HepG2 (cell line): ENCODE data around the gene PRR36. TPM values are rescaled to one million over a fixed set of nuclear protein-coding genes. Genes with fewer than 3 reads are reported as not detected.

Source experiments
- AGO2 ChIP-seq: fragments of 200-400 bp; formaldehyde crosslinking; optimal IDR thresholded peaks from 2 replicates; pipeline ENCODE3; 2017; ENCODE audit warnings: mild to moderate bottlenecking, low read depth, low read length, moderate library complexity
- ETV6 ChIP-seq: sonication (generic); formaldehyde crosslinking; conservative IDR thresholded peaks from 2 replicates; pipeline ENCODE4 v1.4.0; 2020; ENCODE audit warnings: missing genetic modification reagents
- HOXA9 ChIP-seq: sonication (generic); formaldehyde crosslinking; IDR thresholded peaks from 2 replicates; pipeline ENCODE4 v1.8.1; 2022; ENCODE audit warnings: missing genetic modification reagents, mild to moderate bottlenecking, moderate library complexity, borderline replicate concordance
- NBN ChIP-seq: fragments of 450-650 bp; conservative IDR thresholded peaks from 2 replicates; pipeline ENCODE4 v1.6.1; 2017
- PHF20 ChIP-seq: sonication (generic); formaldehyde crosslinking; IDR thresholded peaks from 2 replicates; pipeline ENCODE4 v1.5.0; 2020; ENCODE audit warnings: mild to moderate bottlenecking, missing genetic modification reagents
- SAP130 ChIP-seq: IDR thresholded peaks from 2 replicates; pipeline ENCODE4 v1.6.1; 2016; ENCODE audit warnings: low read depth
- SKI ChIP-seq: fragments of 450-650 bp; IDR thresholded peaks from one replicate; pipeline ENCODE4 v1.6.1; 2018; ENCODE audit warnings: mild to moderate bottlenecking; ENCODE audit not compliant: partially characterized antibody
- ZNF737 ChIP-seq: sonication (generic); formaldehyde crosslinking; IDR thresholded peaks from 2 replicates; pipeline ENCODE4 v1.5.0; 2020; ENCODE audit warnings: missing genetic modification reagents, mild to moderate bottlenecking, borderline replicate concordance
- polyA plus RNA-seq, 8 experiments: library from polyadenylated mRNA; depleted of rRNA in 3 of 8; stranded (reverse) in 7 of 8; unstranded in 1 of 8; fragments of >200 nt; fragmentation: Illumina TruSeq in 4 of 8; extraction: Trizol in 4 of 8; gene quantifications; 2 replicates each; pipeline versions ENCODE4 v1.2.1 to v1.2.3, GENCODE V29; 2011 to 2016; ENCODE audit warnings: low read depth in 4 of 8, missing spikeins in 1 of 8, mixed read lengths in 1 of 8; ENCODE audit not compliant: insufficient read depth in 1 of 8
- total RNA-seq, 5 experiments: library from RNA; depleted of rRNA; stranded (reverse); fragments of >200 nt; fragmentation: Illumina TruSeq; extraction: Trizol; gene quantifications; 2 replicates each; pipeline ENCODE4 v1.2.3, GENCODE V29; 2016; ENCODE audit warnings: low read depth in 1 of 5
- TF ChIP-seq, protein P1 (sequence below): sonication (generic); formaldehyde crosslinking; IDR thresholded peaks from 2 replicates; pipeline ENCODE4 v1.5.0; 2020; ENCODE audit warnings: mild to moderate bottlenecking, missing genetic modification reagents
- TF ChIP-seq, protein P2 (sequence below): sonication (generic); formaldehyde crosslinking; IDR thresholded peaks from 2 replicates; pipeline ENCODE4 v1.8.0; 2022; ENCODE audit warnings: mild to moderate bottlenecking, missing genetic modification reagents; ENCODE audit not compliant: insufficient replicate concordance
- TF ChIP-seq, protein P3 (sequence below): sonication (generic); formaldehyde crosslinking; IDR thresholded peaks from 2 replicates; pipeline ENCODE4 v1.5.1; 2020; ENCODE audit warnings: mild to moderate bottlenecking, missing genetic modification reagents, moderate library complexity
- TF ChIP-seq, protein P4 (sequence below): sonication (generic); formaldehyde crosslinking; IDR thresholded peaks from 2 replicates; pipeline ENCODE4 v1.4.0; 2020; ENCODE audit warnings: missing genetic modification reagents
- TF ChIP-seq, protein P5 (sequence below): sonication (generic); formaldehyde crosslinking; conservative IDR thresholded peaks from 2 replicates; pipeline ENCODE4 v1.8.1; 2023; ENCODE audit warnings: missing genetic modification reagents
- TF ChIP-seq, protein P6 (sequence below): IDR thresholded peaks from 2 replicates; pipeline ENCODE4 v1.6.1; 2016; ENCODE audit warnings: missing compliant biosample characterization, missing genetic modification reagents, borderline replicate concordance

Gene PRR36
- total and polyA plus RNA-seq, 2 of the 13 experiments (the other 11 are each of a cell fraction or from before 2014, with no cell fraction given) = 0.07 to 0.17 TPM

DNA sequence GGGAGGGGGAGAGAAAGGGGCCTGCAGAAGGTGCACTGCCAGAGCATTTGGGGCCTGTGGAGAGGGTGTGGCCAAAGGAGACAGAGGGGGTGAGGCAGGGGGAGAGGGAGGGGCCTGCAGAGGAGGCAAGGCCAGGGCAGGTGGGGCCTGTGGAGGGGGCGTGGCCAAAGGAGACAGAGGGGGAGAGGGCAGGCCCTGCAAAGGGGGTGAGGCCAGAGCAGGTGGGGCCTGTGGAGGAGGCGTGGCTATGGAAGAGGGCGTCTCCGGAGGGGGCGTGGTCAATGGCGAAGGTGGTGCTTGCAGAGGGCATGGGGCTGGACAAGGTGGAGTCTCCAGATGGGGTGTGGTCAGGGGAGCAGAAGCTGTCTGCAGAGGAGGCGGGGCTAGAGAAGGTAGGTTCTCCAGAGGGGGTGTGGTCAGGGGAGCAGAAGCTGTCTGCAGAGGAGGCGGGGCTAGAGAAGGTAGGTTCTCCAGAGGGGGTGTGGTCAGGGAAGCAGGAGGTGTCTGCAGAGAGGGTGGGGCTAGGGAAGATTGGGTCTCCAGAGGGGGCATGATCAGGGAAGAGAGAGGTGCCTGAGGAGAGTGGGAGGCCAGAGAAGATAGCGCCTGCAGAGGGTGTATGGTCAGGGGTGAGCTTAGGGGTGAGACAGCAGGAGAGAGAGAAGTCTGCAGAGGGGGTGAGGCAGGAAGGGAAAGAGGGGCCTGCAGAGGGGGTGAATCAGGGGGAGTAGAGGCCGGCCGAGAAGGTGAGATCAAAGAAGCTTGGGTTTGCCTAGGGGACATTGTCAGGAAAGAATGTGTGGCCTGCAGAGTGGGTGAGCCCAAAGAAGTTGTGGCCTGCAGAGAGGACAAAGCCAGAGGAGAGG lies 3.4 kb downstream of the PRR36 start (continued):
- TF ChIP-seq ZNF737 (CRISPR knock-in tag) = no peak
- TF ChIP-seq NBN = no peak
- TF ChIP-seq, protein P1, sequence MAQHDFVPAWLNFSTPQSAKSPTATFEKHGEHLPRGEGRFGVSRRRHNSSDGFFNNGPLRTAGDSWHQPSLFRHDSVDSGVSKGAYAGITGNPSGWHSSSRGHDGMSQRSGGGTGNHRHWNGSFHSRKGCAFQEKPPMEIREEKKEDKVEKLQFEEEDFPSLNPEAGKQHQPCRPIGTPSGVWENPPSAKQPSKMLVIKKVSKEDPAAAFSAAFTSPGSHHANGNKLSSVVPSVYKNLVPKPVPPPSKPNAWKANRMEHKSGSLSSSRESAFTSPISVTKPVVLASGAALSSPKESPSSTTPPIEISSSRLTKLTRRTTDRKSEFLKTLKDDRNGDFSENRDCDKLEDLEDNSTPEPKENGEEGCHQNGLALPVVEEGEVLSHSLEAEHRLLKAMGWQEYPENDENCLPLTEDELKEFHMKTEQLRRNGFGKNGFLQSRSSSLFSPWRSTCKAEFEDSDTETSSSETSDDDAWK = no peak
- TF ChIP-seq, protein P2, sequence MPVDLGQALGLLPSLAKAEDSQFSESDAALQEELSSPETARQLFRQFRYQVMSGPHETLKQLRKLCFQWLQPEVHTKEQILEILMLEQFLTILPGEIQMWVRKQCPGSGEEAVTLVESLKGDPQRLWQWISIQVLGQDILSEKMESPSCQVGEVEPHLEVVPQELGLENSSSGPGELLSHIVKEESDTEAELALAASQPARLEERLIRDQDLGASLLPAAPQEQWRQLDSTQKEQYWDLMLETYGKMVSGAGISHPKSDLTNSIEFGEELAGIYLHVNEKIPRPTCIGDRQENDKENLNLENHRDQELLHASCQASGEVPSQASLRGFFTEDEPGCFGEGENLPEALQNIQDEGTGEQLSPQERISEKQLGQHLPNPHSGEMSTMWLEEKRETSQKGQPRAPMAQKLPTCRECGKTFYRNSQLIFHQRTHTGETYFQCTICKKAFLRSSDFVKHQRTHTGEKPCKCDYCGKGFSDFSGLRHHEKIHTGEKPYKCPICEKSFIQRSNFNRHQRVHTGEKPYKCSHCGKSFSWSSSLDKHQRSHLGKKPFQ (CRISPR knock-in tag) = peak; percentile 46
- TF ChIP-seq, protein P3, sequence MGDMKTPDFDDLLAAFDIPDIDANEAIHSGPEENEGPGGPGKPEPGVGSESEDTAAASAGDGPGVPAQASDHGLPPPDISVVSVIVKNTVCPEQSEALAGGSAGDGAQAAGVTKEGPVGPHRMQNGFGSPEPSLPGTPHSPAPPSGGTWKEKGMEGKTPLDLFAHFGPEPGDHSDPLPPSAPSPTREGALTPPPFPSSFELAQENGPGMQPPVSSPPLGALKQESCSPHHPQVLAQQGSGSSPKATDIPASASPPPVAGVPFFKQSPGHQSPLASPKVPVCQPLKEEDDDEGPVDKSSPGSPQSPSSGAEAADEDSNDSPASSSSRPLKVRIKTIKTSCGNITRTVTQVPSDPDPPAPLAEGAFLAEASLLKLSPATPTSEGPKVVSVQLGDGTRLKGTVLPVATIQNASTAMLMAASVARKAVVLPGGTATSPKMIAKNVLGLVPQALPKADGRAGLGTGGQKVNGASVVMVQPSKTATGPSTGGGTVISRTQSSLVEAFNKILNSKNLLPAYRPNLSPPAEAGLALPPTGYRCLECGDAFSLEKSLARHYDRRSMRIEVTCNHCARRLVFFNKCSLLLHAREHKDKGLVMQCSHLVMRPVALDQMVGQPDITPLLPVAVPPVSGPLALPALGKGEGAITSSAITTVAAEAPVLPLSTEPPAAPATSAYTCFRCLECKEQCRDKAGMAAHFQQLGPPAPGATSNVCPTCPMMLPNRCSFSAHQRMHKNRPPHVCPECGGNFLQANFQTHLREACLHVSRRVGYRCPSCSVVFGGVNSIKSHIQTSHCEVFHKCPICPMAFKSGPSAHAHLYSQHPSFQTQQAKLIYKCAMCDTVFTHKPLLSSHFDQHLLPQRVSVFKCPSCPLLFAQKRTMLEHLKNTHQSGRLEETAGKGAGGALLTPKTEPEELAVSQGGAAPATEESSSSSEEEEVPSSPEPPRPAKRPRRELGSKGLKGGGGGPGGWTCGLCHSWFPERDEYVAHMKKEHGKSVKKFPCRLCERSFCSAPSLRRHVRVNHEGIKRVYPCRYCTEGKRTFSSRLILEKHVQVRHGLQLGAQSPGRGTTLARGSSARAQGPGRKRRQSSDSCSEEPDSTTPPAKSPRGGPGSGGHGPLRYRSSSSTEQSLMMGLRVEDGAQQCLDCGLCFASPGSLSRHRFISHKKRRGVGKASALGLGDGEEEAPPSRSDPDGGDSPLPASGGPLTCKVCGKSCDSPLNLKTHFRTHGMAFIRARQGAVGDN (CRISPR knock-in tag) = no peak; the same call in 1 of the 2 replicates
- no peak for TF ChIP-seq AGO2
- TF ChIP-seq, protein P4, sequence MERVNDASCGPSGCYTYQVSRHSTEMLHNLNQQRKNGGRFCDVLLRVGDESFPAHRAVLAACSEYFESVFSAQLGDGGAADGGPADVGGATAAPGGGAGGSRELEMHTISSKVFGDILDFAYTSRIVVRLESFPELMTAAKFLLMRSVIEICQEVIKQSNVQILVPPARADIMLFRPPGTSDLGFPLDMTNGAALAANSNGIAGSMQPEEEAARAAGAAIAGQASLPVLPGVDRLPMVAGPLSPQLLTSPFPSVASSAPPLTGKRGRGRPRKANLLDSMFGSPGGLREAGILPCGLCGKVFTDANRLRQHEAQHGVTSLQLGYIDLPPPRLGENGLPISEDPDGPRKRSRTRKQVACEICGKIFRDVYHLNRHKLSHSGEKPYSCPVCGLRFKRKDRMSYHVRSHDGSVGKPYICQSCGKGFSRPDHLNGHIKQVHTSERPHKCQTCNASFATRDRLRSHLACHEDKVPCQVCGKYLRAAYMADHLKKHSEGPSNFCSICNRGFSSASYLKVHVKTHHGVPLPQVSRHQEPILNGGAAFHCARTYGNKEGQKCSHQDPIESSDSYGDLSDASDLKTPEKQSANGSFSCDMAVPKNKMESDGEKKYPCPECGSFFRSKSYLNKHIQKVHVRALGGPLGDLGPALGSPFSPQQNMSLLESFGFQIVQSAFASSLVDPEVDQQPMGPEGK (CRISPR knock-in tag) = peak; percentile 42; the same call in 1 of the 2 replicates
- no peak for TF ChIP-seq ETV6 (CRISPR knock-in tag)
- TF ChIP-seq, protein P5, sequence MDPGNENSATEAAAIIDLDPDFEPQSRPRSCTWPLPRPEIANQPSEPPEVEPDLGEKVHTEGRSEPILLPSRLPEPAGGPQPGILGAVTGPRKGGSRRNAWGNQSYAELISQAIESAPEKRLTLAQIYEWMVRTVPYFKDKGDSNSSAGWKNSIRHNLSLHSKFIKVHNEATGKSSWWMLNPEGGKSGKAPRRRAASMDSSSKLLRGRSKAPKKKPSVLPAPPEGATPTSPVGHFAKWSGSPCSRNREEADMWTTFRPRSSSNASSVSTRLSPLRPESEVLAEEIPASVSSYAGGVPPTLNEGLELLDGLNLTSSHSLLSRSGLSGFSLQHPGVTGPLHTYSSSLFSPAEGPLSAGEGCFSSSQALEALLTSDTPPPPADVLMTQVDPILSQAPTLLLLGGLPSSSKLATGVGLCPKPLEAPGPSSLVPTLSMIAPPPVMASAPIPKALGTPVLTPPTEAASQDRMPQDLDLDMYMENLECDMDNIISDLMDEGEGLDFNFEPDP = no peak
- no peak for TF ChIP-seq HOXA9 (CRISPR knock-in tag)
- peak; percentile 66 for TF ChIP-seq SAP130 (CRISPR knock-in tag)
- no peak for TF ChIP-seq PHF20
- TF ChIP-seq, protein P6, sequence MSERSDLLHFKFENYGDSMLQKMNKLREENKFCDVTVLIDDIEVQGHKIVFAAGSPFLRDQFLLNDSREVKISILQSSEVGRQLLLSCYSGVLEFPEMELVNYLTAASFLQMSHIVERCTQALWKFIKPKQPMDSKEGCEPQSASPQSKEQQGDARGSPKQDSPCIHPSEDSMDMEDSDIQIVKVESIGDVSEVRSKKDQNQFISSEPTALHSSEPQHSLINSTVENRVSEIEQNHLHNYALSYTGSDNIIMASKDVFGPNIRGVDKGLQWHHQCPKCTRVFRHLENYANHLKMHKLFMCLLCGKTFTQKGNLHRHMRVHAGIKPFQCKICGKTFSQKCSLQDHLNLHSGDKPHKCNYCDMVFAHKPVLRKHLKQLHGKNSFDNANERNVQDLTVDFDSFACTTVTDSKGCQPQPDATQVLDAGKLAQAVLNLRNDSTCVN (CRISPR knock-in tag) = no peak
- TF ChIP-seq SKI = no peak
